Measurements from ENCODE around the gene TYK2. TPM values are rescaled to one million over a fixed set of nuclear protein-coding genes. Genes with fewer than 3 reads are reported as not detected.
A peak's percentile ranks its signal among the peaks of the same experiment; 100 is the strongest.

The TYK2 gene
- total and polyA plus RNA-seq, 9 of the 15 experiments (the other 6 are each of a cell fraction or from before 2014, with no cell fraction given) = 15.0 to 182 (median 85.9) TPM

DNA sequence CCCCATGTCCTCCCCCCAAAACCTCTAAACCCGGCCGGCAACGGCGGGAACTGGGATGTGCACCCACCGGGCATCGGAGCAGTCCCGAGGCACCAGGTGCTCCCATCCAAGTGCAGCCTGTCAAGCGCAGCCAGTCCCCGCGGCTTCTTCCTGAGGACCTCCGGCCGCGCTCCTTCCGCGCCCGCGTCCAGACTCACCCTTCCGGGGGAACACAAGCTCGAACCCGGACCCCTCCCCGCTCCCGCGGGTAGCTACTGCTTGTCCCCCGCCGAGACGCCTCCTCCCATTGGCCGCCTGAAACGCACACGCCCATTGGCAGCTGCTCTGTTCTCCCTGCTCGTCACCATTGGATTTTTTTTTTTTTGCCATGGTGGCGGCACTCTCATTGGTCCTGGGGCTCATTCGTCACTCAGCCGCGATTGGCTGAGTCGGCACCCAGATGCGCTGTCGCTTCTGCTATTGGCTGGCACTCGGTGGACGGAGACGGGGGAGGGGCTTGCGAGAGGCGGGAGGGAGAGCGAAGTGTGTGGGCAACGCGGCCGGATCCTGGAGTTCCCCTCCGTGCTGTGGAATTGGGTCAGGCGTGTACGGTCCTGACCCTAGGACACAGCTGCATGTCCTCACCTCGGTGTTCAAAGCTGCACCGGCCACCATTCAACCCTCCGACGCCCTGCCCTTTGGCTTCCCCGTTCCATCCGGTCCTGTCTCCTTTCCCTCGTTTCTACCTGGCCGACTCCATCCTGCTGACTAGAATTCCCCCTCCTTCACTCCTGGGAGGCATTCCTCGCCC lies at the start of gene TYK2 (continued):
- no peak for TF ChIP-seq MLX (CRISPR knock-in tag; conservative IDR thresholded peaks at IDR 0.05)
- TF ChIP-seq NBN (IDR thresholded peaks at IDR 0.05; ENCODE audit: low read depth) = peak; percentile 25; the same call in 1 of the 2 replicates
- no peak for TF ChIP-seq ZNF212 (CRISPR knock-in tag; IDR thresholded peaks at IDR 0.05)
- no peak for TF ChIP-seq FOXO4 (CRISPR knock-in tag; IDR thresholded peaks at IDR 0.05)
- peak; percentile 86 for TF ChIP-seq RFX5 (IDR thresholded peaks at IDR 0.05; ENCODE audit: low read depth, low read length)
- TF ChIP-seq MBD2 (IDR thresholded peaks at IDR 0.05; ENCODE audit: borderline replicate concordance, low read depth) = peak; percentile 99
- TF ChIP-seq NR1H2 (CRISPR knock-in tag; IDR thresholded peaks at IDR 0.05) = no peak
- TF ChIP-seq E2F3 (CRISPR knock-in tag; IDR thresholded peaks at IDR 0.05) = peak; percentile 74
- TF ChIP-seq POLR2AphosphoS5 (IDR thresholded peaks at IDR 0.05; ENCODE audit: control insufficient read depth, insufficient read depth, low read depth, low read length) = peak; percentile 71
- TF ChIP-seq FOXJ2 (tag; IDR thresholded peaks at IDR 0.05) = peak; percentile 47; the same call in 1 of the 2 replicates
- no peak for TF ChIP-seq PURB (CRISPR knock-in tag; IDR thresholded peaks at IDR 0.05; ENCODE audit: low read depth)
- TF ChIP-seq ZNF589 (CRISPR knock-in tag; IDR thresholded peaks at IDR 0.05; ENCODE audit: low read depth) = no peak
- no peak for TF ChIP-seq MCM7 (IDR thresholded peaks at IDR 0.05)
- no peak for TF ChIP-seq REST (IDR thresholded peaks at IDR 0.05; ENCODE audit: borderline replicate concordance)
- TF ChIP-seq REST (CRISPR knock-in tag; IDR thresholded peaks at IDR 0.05; ENCODE audit: low read depth) = peak; percentile 44; the same call in 1 of the 2 replicates
- TF ChIP-seq TCF7L2 (IDR thresholded peaks at IDR 0.05; ENCODE audit: low read depth, low read length) = no peak
- peak; percentile 12; the same call in 1 of the 2 replicates for TF ChIP-seq ZZZ3 (IDR thresholded peaks at IDR 0.05)
- peak; percentile 91 for TF ChIP-seq L3MBTL2 (IDR thresholded peaks at IDR 0.05)
- TF ChIP-seq ZNF830 (CRISPR knock-in tag; IDR thresholded peaks at IDR 0.05) = 0 out of 2 replicates have a peak, but pooled peaks have one; percentile 24

All from K562 (cell line).